HepG2 (cell line): ENCODE measurements around the gene TTLL1. TPM values are rescaled to one million over a fixed set of nuclear protein-coding genes. Genes with fewer than 3 reads are reported as not detected.

ENCODE experiments used
- ATAC-seq: fragments of 200-7000 bp; cut with Tn5 transposase; 3 replicates; pipeline ENCODE4 v1.9.1; 2020; ENCODE audit warnings: mild to moderate bottlenecking, moderate library complexity
- BruUV-seq: library from RNA; stranded (reverse); fragments of 400-500 nt; replicated peaks from 2 replicates; lab custom pipeline; 2021; lab: Mats Ljungman, UMichigan
- CTCF ChIA-PET: fragments of 300-600 bp; formaldehyde crosslinking; extraction: SDS; loops from one replicate; lab custom pipeline; 2021; ENCODE audit warnings: low total read pairs, inconsistent platforms, low intra/inter-chr PET ratio; lab: Yijun Ruan, JAX
- POLR2A ChIA-PET: fragments of 350-600 bp; sonication (Branson Sonifier 250); formaldehyde crosslinking; loops from one replicate; lab custom pipeline; 2020; ENCODE audit warnings: antibody characterized with exemption, inconsistent platforms; lab: Yijun Ruan, JAX
- DNase-seq: peaks from one replicate; pipeline ENCODE4 v3.0.0-alpha.2; 2015; ENCODE audit warnings: low spot score
- FAIRE-seq: peaks from 3 replicates; lab custom pipeline; 2011; peaks lifted over from hg19 to GRCh38; lab: Jason Lieb, UNC
- H2AFZ ChIP-seq: one replicate; pipeline ENCODE4 v1.6.1; 2011; ENCODE audit warnings: low read length, inconsistent platforms
- H3K27ac ChIP-seq: fragments of 300-600 bp; 3 replicates; pipeline ENCODE4 v1.8.0; 2011; ENCODE audit warnings: mixed run types, mild to moderate bottlenecking, mixed read lengths, low read length, inconsistent platforms; ENCODE audit not compliant: insufficient read depth; ENCODE audit errors: extremely low read length
- H3K27me3 ChIP-seq, 2 experiments: fragments of 200-600 bp in 1 of 2; 2 replicates in 1 of 2; 3 replicates in 1 of 2; pipeline versions ENCODE4 v1.6.0 to v1.8.0; 2011; ENCODE audit warnings: low read length in 2 of 2, mild to moderate bottlenecking in 2 of 2, moderate library complexity in 2 of 2, inconsistent platforms in 1 of 2; ENCODE audit not compliant: insufficient read depth in 2 of 2, control insufficient read depth in 1 of 2
- H3K36me3 ChIP-seq, 2 experiments: fragments of 200-600 bp in 1 of 2; replicated peaks in 1 of 2; 2 replicates in 1 of 2; 3 replicates in 1 of 2; pipeline versions ENCODE4 v1.5.1 to v1.8.0; 2011; ENCODE audit warnings: low read length in 2 of 2, inconsistent platforms in 1 of 2; ENCODE audit not compliant: insufficient read depth in 2 of 2, control insufficient read depth in 1 of 2
- H3K4me1 ChIP-seq: 2 replicates; pipeline ENCODE4 v1.5.1; 2012; ENCODE audit warnings: low read length, inconsistent platforms; ENCODE audit not compliant: insufficient read depth
- H3K4me2 ChIP-seq: 2 replicates; pipeline ENCODE4 v1.6.0; 2011; ENCODE audit warnings: low read depth, low read length, inconsistent platforms
- H3K4me3 ChIP-seq, 3 experiments: fragments of 200-600 bp in 1 of 3; sonication (generic), shearing (Covaris generic) in 1 of 3; replicated peaks in 1 of 3; 2 replicates each; pipeline ENCODE4 v1.5.1; 2011 to 2016; ENCODE audit warnings: low read length in 3 of 3, inconsistent platforms in 2 of 3, low read depth in 2 of 3, mild to moderate bottlenecking in 2 of 3, control low read depth in 1 of 3, mixed read lengths in 1 of 3; ENCODE audit not compliant: insufficient read depth in 1 of 3
- H3K79me2 ChIP-seq: one replicate; pipeline ENCODE4 v1.6.1; 2011; ENCODE audit warnings: low read length, inconsistent platforms; ENCODE audit not compliant: insufficient read depth
- H3K9ac ChIP-seq: 2 replicates; pipeline ENCODE4 v1.6.0; 2011; ENCODE audit warnings: mild to moderate bottlenecking, low read depth, low read length, inconsistent platforms; ENCODE audit not compliant: insufficient read depth
- H3K9me3 ChIP-seq: 2 replicates; pipeline ENCODE4 v1.5.1; 2012; ENCODE audit warnings: mild to moderate bottlenecking, low read length
- H4K20me1 ChIP-seq: 2 replicates; pipeline ENCODE4 v1.6.0; 2011; ENCODE audit warnings: inconsistent platforms, mild to moderate bottlenecking, low read length, moderate library complexity; ENCODE audit not compliant: insufficient read depth
- CBFB ChIP-seq: sonication (generic); formaldehyde crosslinking; IDR thresholded peaks from 2 replicates; pipeline ENCODE4 v1.4.0; 2020; ENCODE audit warnings: missing genetic modification reagents
- GATA4 ChIP-seq: sonication (generic); IDR thresholded peaks from 2 replicates; pipeline ENCODE4 v1.6.1; 2016; ENCODE audit warnings: antibody characterized with exemption, low read depth, borderline replicate concordance
- IRF2 ChIP-seq: IDR thresholded peaks from 2 replicates; pipeline ENCODE4 v1.6.1; 2018; ENCODE audit warnings: missing genetic modification reagents, missing compliant biosample characterization
- KLF6 ChIP-seq: IDR thresholded peaks from 2 replicates; pipeline ENCODE4 v1.8.0; 2016; ENCODE audit warnings: missing biosample characterization, missing genetic modification reagents
- MIER3 ChIP-seq: IDR thresholded peaks from 2 replicates; pipeline ENCODE4 v1.6.1; 2016; ENCODE audit warnings: missing compliant biosample characterization, borderline replicate concordance
- RXRB ChIP-seq: IDR thresholded peaks from 2 replicates; pipeline ENCODE4 v1.6.1; 2016; ENCODE audit warnings: borderline replicate concordance, missing genetic modification reagents, missing compliant biosample characterization
- SIN3A ChIP-seq: IDR thresholded peaks from 2 replicates; pipeline ENCODE4 v1.6.1; 2011; ENCODE audit warnings: low read depth, mild to moderate bottlenecking, control low read depth, low read length, borderline replicate concordance
- XBP1 ChIP-seq: sonication (generic); formaldehyde crosslinking; IDR thresholded peaks from 2 replicates; pipeline ENCODE4 v1.5.0; 2020; ENCODE audit warnings: missing genetic modification reagents
- ZBTB7B ChIP-seq: sonication (generic); formaldehyde crosslinking; IDR thresholded peaks from 2 replicates; pipeline ENCODE4 v1.4.0; 2020; ENCODE audit warnings: missing genetic modification reagents
- ZNF558 ChIP-seq: sonication (generic); formaldehyde crosslinking; IDR thresholded peaks from 2 replicates; pipeline ENCODE4 v1.9.0; 2022; ENCODE audit warnings: mild to moderate bottlenecking, missing genetic modification reagents, borderline replicate concordance
- WGBS: methylation state at CpG from one replicate; pipeline ENCODE4 v1.1.6; 2017; ENCODE audit warnings: low lambda C conversion rate; 5-methylcytosine and 5-hydroxymethylcytosine counted together
- in situ Hi-C: cut with HindIII; loops from 2 replicates; pipeline ENCODE4 v1.10.0; 2017; ENCODE audit warnings: low pct_unique_long_range_greater_than_20kb; ENCODE audit not compliant: extremely low pct_ligation_motif_present
- intact Hi-C: fragments of 100-400 bp; cut with micrococcal nuclease; formaldehyde crosslinking; loops from one replicate; pipeline ENCODE4 v1.10.0; 2022; ENCODE audit not compliant: unreplicated experiment
- polyA plus RNA-seq, 8 experiments: library from polyadenylated mRNA; depleted of rRNA in 3 of 8; stranded (reverse) in 7 of 8; unstranded in 1 of 8; fragments of >200 nt; fragmentation: Illumina TruSeq in 4 of 8; extraction: Trizol in 4 of 8; gene quantifications; 2 replicates each; pipeline versions ENCODE4 v1.2.1 to v1.2.3, GENCODE V29; 2011 to 2016; ENCODE audit warnings: low read depth in 4 of 8, missing spikeins in 1 of 8, mixed read lengths in 1 of 8; ENCODE audit not compliant: insufficient read depth in 1 of 8
- total RNA-seq, 5 experiments: library from RNA; depleted of rRNA; stranded (reverse); fragments of >200 nt; fragmentation: Illumina TruSeq; extraction: Trizol; gene quantifications; 2 replicates each; pipeline ENCODE4 v1.2.3, GENCODE V29; 2016; ENCODE audit warnings: low read depth in 1 of 5
- TF ChIP-seq, protein P1 (sequence below): sonication (generic); formaldehyde crosslinking; conservative IDR thresholded peaks from 2 replicates; pipeline ENCODE4 v1.4.0; 2020; ENCODE audit warnings: mild to moderate bottlenecking, missing genetic modification reagents, moderate library complexity
- TF ChIP-seq, protein P2 (sequence below): IDR thresholded peaks from 2 replicates; pipeline ENCODE4 v1.6.1; 2016; ENCODE audit warnings: low read depth, borderline replicate concordance
- TF ChIP-seq, protein P3 (sequence below): sonication (generic); formaldehyde crosslinking; IDR thresholded peaks from 2 replicates; pipeline ENCODE4 v1.4.0; 2020; ENCODE audit warnings: low read depth, mild to moderate bottlenecking, missing genetic modification reagents

Gene TTLL1
- total and polyA plus RNA-seq, 2 of the 13 experiments (the other 11 are each of a cell fraction or from before 2014, with no cell fraction given): 1.6 to 5.3 TPM

DNA sequence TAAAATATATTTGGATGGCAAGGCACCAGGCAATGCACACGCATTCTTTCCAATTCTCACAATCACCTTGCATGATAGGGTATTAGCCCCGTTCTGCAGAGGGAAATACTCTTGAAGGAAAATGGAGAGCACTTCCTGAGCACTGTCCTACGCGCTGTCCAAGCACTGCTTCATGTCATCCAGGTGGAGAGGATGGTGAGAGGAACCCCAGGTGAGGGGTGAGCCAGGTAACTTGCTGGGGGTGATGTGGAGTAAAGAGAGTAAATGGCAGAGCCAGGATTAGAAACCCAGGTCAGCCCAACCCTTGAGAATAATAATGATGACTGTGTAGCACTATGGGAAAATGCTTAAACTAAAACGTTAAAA lies 73.5 kb downstream of the TTLL1 start (continued):
- TF ChIP-seq, protein P1, sequence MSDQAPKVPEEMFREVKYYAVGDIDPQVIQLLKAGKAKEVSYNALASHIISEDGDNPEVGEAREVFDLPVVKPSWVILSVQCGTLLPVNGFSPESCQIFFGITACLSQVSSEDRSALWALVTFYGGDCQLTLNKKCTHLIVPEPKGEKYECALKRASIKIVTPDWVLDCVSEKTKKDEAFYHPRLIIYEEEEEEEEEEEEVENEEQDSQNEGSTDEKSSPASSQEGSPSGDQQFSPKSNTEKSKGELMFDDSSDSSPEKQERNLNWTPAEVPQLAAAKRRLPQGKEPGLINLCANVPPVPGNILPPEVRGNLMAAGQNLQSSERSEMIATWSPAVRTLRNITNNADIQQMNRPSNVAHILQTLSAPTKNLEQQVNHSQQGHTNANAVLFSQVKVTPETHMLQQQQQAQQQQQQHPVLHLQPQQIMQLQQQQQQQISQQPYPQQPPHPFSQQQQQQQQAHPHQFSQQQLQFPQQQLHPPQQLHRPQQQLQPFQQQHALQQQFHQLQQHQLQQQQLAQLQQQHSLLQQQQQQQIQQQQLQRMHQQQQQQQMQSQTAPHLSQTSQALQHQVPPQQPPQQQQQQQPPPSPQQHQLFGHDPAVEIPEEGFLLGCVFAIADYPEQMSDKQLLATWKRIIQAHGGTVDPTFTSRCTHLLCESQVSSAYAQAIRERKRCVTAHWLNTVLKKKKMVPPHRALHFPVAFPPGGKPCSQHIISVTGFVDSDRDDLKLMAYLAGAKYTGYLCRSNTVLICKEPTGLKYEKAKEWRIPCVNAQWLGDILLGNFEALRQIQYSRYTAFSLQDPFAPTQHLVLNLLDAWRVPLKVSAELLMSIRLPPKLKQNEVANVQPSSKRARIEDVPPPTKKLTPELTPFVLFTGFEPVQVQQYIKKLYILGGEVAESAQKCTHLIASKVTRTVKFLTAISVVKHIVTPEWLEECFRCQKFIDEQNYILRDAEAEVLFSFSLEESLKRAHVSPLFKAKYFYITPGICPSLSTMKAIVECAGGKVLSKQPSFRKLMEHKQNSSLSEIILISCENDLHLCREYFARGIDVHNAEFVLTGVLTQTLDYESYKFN (CRISPR knock-in tag): 0 out of 2 replicates have a peak, but pooled peaks have one; percentile 5
- TF ChIP-seq, protein P2, sequence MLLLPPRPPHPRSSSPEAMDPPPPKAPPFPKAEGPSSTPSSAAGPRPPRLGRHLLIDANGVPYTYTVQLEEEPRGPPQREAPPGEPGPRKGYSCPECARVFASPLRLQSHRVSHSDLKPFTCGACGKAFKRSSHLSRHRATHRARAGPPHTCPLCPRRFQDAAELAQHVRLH (CRISPR knock-in tag): no peak

DNA sequence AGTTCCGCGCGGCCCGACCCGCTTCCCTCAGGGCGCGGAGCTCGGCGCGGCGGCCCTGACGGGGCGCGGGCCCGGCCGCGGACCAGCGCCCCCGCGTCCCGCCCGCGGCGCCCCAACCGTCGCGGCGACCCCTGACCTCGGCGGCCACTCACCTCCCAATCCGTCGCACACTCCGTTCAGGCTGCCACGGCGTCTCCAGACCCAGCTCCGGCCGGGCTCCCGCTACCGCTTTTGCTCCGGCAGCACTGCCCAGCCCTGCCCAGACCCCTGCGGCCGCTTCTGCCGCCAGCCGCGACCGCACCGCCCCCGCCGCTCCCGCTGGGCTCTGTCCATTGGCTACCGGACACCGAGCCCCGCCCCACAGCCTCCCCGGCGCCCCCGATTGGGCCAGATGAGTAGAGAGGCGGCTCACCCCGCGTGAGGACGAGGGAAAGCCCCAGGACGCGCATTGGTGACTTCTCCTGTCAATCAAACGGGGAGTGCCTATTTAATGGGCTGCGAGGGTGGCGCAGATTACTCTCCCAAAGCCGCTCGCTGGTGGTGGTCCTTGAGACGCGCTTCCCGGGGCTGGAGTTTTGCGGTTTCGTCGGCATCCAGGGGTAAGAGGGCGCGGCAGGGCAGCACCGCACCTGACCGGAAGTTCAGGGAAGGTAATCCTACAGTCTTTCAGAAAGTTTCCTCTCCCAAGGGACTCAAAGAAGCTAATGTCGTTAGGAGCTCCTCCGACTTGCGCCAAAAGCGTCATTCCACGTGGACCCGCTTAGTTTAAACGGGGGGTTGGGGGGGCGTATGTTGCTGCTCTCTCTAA lies 74.1 kb downstream of the TTLL1 start, which contains the start of gene PACSIN2:
Gene PACSIN2, minus strand, starts transcription at position 281 of the 808 bp plus-strand sequence. CDS start 103,069 bp downstream, outside the sequence.
- Histone ChIP-seq H3K36me3 (no peaks in the 10 kb centered on the region), H3K4me1 (peaks cover 80% of the 10 kb centered on the region), H3K79me2 (peaks cover 46% of the 10 kb centered on the region), H3K27ac (peak within 1 kb of the TSS; percentile 66), H3K4me2 (peak within 1 kb of the TSS; percentile 92), H2AFZ (no peak within 1 kb of the TSS), H3K27me3 (no peaks in the 10 kb centered on the region; a peak in 1 of 5 replicates), H3K4me3 (peak within 1 kb of the TSS; percentile 90 to 92 (median 91)), H3K9me3 (no peaks in the 10 kb centered on the region), H4K20me1 (peaks cover 23% of the 10 kb centered on the region), H3K9ac (peak within 1 kb of the TSS; percentile 81)
- ATAC-seq (peak; percentile 92), FAIRE-seq (peak; percentile 43), DNase-seq (peak; percentile 95)
- intact Hi-C loops (no loop called here), in situ Hi-C loops (no loop called here)
- ChIA-PET POLR2A (interaction anchor here (0.6 to 8.7 kb wide), 27 partner anchors 10 to 407 kb away, joined by 3 to 185 read pairs (median 5); partner anchors contain the start of gene ARFGAP3), CTCF (no interaction called here)
- BruUV-seq: no TSS peak
- 0% methylated on average over 19 of the region's 85 CpGs for WGBS
- TF ChIP-seq MIER3 (peak; percentile 55; the same call in 1 of the 2 replicates), KLF6 (CRISPR knock-in tag) (peak; percentile 66; the same call in 1 of the 2 replicates), GATA4 (peak; percentile 91; the same call in 1 of the 2 replicates), ZNF558 (CRISPR knock-in tag) (peak; percentile 51; the same call in 1 of the 2 replicates), XBP1 (CRISPR knock-in tag) (peak; percentile 64; the same call in 1 of the 2 replicates), SIN3A (peak; percentile 68; the same call in 1 of the 2 replicates), ZBTB7B (CRISPR knock-in tag) (peak; percentile 82), CBFB (CRISPR knock-in tag) (peak; percentile 97), IRF2 (CRISPR knock-in tag) (0 out of 2 replicates have a peak, but pooled peaks have one; percentile 45), RXRB (CRISPR knock-in tag) (peak; percentile 67; the same call in 1 of the 2 replicates)
- TF ChIP-seq, protein P3, sequence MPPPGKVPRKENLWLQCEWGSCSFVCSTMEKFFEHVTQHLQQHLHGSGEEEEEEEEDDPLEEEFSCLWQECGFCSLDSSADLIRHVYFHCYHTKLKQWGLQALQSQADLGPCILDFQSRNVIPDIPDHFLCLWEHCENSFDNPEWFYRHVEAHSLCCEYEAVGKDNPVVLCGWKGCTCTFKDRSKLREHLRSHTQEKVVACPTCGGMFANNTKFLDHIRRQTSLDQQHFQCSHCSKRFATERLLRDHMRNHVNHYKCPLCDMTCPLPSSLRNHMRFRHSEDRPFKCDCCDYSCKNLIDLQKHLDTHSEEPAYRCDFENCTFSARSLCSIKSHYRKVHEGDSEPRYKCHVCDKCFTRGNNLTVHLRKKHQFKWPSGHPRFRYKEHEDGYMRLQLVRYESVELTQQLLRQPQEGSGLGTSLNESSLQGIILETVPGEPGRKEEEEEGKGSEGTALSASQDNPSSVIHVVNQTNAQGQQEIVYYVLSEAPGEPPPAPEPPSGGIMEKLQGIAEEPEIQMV: peak; percentile 21; the same call in 1 of the 2 replicates
